HG03103 (cell line): ENCODE results near the gene PRSS16.
"Not testable (repeated sequence)": the region's sequence is repeated elsewhere in the genome, so short reads cannot be mapped to it uniquely, and the experiment has no call there.

Experiments
- ATAC-seq: cut with Tn5 transposase; IDR thresholded peaks from one replicate; pipeline ENCODE4 v1.9.1; 2021; ENCODE audit warnings: low read depth; ENCODE audit not compliant: unreplicated experiment

Gene PRSS16, protein sequence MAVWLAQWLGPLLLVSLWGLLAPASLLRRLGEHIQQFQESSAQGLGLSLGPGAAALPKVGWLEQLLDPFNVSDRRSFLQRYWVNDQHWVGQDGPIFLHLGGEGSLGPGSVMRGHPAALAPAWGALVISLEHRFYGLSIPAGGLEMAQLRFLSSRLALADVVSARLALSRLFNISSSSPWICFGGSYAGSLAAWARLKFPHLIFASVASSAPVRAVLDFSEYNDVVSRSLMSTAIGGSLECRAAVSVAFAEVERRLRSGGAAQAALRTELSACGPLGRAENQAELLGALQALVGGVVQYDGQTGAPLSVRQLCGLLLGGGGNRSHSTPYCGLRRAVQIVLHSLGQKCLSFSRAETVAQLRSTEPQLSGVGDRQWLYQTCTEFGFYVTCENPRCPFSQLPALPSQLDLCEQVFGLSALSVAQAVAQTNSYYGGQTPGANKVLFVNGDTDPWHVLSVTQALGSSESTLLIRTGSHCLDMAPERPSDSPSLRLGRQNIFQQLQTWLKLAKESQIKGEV

DNA sequence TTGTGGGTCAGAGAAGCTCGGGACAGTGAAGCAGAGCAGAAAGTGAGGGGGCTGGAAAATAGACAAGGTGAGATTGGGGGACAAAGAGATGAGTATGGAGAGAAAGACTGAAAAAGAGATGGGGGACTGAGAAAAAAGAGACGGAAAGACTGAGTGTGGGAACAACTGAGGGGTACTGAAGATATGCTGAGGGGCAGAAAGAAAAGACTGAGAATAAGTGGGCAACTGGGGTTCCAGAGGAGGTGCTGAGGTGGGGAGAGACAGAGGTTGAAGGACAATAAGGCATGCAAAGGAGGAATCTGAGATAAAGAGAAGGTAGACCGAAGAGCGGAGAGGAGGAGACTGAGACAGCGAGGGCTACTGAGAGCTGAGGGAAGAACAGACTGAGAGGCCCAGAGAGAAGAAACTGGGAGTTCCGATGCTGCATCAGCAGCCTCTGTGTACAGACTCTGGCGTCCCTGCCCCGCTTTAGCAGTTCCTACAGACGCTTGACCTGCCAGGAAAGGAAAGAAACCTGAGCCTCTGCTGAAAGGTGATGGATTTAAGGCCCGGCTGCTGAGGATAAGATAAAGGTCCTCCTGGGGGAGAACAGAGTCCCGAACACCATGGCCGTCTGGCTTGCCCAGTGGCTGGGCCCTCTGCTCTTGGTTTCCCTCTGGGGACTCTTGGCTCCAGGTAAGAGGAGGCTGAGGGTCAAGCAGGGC is at the start of gene PRSS16:
PRSS16 (plus strand) TSS at position 569 of the 704 bp plus-strand sequence; CDS start at position 606, 37 bp downstream.
- no peak for ATAC-seq

- no peak for ATAC-seq
Observed at GRCh38 chr6:27205375-27206278, 41.9 kb upstream of the PRSS16 start.

DNA sequence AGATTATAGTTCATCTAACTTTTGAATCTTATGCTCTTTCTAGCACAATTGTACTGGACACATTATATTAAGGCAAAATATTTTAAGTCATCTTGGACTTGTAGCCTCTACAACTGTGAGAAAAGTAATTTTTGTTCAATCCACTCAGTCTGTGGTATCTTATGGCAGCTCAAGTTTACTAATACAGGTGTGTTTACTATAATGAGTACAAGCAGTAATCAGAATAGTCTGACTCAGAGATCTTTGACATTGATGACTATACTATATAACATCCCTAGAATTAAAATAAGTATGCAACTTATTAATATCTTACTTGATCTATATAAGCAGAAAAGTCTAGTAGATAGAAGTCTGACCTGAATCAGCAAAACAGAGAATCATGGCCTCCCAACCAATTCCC is 40.7 kb upstream of the PRSS16 start:
- no peak for ATAC-seq

- ATAC-seq = no peak
Observed at GRCh38 chr6:27208042-27208441, 39.5 kb upstream of the PRSS16 start.

DNA sequence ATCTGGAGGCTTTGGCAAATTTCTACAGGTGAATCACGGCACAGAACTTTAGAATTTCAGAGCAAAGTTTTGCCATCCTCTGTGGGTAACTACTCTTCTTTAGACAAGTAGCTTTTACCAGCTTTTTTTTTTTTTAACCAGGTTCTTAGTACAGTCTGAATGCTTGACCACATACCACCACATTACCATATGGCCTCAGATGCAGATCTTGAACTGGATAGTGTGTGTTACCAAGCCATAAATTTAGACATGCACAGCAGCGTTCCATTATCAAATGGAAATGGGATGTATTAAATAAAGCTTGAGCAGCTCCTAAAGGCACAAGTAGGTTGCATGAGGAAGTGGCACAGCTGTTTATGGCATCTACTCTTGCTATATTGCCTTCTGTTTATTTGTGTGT is 38.3 kb upstream of the PRSS16 start:
- ATAC-seq = no peak

- no peak for ATAC-seq
Observed at GRCh38 chr6:27209659-27210269, 37.7 kb upstream of the PRSS16 start.

- ATAC-seq = not testable (repeated sequence)
Observed at GRCh38 chr6:27213091-27213517, 34.4 kb upstream of the PRSS16 start.

DNA sequence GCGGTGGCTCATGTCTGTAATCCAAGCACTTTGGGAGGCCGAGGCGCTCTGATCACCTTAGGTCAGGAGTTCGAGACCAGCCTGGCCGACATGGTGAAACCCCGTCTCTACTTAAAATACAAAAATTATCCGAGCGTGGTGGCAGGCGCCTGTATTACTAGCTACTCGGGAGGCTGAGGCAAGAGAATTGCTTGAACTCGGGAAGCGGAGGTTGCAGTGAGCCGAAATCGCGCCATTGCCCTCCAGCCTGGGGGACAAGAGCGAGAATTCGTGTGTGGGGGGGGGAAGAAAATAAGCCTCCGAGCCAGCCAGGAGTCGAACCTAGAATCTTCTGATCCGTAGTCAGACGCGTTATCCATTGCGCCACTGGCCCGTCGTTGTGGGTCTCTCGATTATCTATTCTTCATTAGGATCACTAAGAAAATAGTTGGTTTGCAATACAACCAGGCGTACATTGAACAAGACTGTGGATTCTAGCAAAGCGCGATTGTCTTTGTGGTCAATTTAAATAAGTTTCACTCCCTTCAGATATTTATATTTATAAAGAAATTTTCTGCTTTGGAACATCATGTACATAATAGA is 33.9 kb upstream of the PRSS16 start:
- ATAC-seq = no peak

- ATAC-seq = no peak
Observed at GRCh38 chr6:27214126-27214601, 33.3 kb upstream of the PRSS16 start.

- no peak for ATAC-seq
Observed at GRCh38 chr6:27216874-27217273, 30.6 kb upstream of the PRSS16 start.

- ATAC-seq = not testable (repeated sequence)
Observed at GRCh38 chr6:27222971-27223370, 24.5 kb upstream of the PRSS16 start.

DNA sequence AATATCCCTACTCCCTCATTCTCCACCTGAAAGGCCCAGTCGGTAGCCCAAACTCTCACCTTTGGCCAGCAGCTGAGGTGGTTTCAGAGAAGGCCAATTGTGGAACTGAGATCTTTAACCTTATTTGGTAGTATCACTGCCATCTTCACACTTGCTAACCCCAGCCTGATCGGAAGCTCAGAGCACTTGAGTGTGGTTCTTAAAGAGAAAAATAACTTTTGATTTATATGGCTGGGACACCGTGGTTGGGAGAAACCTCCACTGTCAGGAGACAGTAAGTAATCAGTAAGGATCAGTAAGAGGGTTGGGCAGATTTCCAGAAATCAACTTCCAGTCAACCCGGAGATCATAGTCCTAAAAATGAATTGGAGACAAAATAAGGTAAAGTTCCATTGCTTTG is 22.8 kb upstream of the PRSS16 start:
- no peak for ATAC-seq

GRCh38 chr6:27228963-27229477 is 18.5 kb upstream of the PRSS16 start:
- no peak for ATAC-seq

DNA sequence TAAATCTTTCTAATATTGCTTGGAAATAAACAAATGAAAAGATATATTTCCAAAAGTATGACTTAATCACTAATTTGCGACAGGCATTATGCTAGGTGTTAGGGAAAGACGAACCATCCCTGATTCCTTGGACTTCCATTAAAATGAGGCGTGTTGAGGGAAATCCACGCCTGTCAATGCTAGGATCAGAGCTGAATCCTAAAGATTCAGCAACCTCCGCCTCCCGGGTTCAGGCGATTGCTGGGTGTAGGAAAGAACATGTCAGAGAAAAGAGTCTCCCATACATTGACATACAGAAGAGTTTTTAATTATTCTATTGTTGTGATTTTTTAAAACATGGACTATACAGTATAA is 16.8 kb upstream of the PRSS16 start:
- ATAC-seq = no peak

- no peak for ATAC-seq
Observed at GRCh38 chr6:27234576-27234975, 12.9 kb upstream of the PRSS16 start.

GRCh38 chr6:27237089-27237803 is 10.3 kb upstream of the PRSS16 start:
- ATAC-seq = no peak

GRCh38 chr6:27238010-27238983 is 9.2 kb upstream of the PRSS16 start:
- no peak for ATAC-seq

GRCh38 chr6:27239258-27239657 is 8.2 kb upstream of the PRSS16 start:
- ATAC-seq = no peak
